Right atrium auricular region (tissue), 2 donors: ENCODE data around the gene SYNE2. TPM values are rescaled to one million over a fixed set of nuclear protein-coding genes. Genes with fewer than 3 reads are reported as not detected.

Experiments used
- DNase-seq: peaks from one replicate; pipeline ENCODE4 v3.0.0-alpha.2; 2019; ENCODE audit warnings: low spot score
- H3K27ac ChIP-seq, 2 donors: fragments of 200-600 bp; sonication (generic); 1 replicate in 1 of 2; 2 replicates in 1 of 2; pipeline ENCODE4 v1.5.1; 2016 to 2019
- H3K27me3 ChIP-seq, 2 donors: fragments of 200-600 bp; sonication (generic); one replicate each; pipeline versions ENCODE4 v1.5.1 to v1.6.0; 2017 to 2019
- H3K36me3 ChIP-seq: fragments of 200-600 bp; sonication (generic); one replicate; pipeline ENCODE4 v1.5.1; 2016
- H3K4me1 ChIP-seq, 2 donors: fragments of 200-600 bp; sonication (generic); one replicate each; pipeline versions ENCODE4 v1.5.1 to v1.6.0; 2017 to 2019
- H3K4me3 ChIP-seq, 2 donors: fragments of 200-600 bp; sonication (generic); 1 replicate in 1 of 2; 2 replicates in 1 of 2; pipeline ENCODE4 v1.5.1; 2017 to 2019; ENCODE audit warnings: mild to moderate bottlenecking in 1 of 2, moderate library complexity in 1 of 2
- H3K9me3 ChIP-seq, 2 donors: fragments of 200-600 bp; sonication (generic); one replicate each; pipeline ENCODE4 v1.5.1; 2019
- CTCF ChIP-seq, 2 donors: fragments of 200-600 bp; sonication (generic); IDR thresholded peaks; one replicate each; pipeline ENCODE4 v1.5.1; 2019; ENCODE audit warnings: antibody characterized with exemption in 2 of 2
- total RNA-seq, 2 donors: library from RNA; depleted of rRNA; stranded (reverse); fragments of >200 nt; gene quantifications; one replicate each; pipeline ENCODE4 v1.1.0, GENCODE V29; 2016

Gene SYNE2
- total RNA-seq, 2 donors from 2014 or later, result 149 to 202 TPM

GRCh38 chr14:64220056-64220455 is 367.3 kb downstream of the SYNE2 start:
- no peak for DNase-seq
- H3K4me3 ChIP-seq, result no peak overlapping the region

GRCh38 chr14:64220466-64220865 is 367.7 kb downstream of the SYNE2 start:
- Histone ChIP-seq H3K27ac (peak overlapping the region; percentile 86 to 90), H3K9me3 (no peaks in the 10 kb centered on the region), H3K4me1 (peaks cover 3 to 52% of the 10 kb centered on the region in 2 donors), H3K4me3 (no peak overlapping the region), H3K36me3 (peaks cover 75% of the 10 kb centered on the region), H3K27me3 (no peaks in the 10 kb centered on the region)
- TF ChIP-seq CTCF (IDR thresholded peaks at IDR 0.05), result no peak
- no peak for DNase-seq

More at GRCh38 chr14:64220056-64220455, 367.3 kb downstream of the SYNE2 start:
- H3K4me1 ChIP-seq, result peaks cover 3 to 55% of the 10 kb centered on the region in 2 donors
- H3K36me3 ChIP-seq, result peaks cover 71% of the 10 kb centered on the region
- TF ChIP-seq CTCF (IDR thresholded peaks at IDR 0.05), result no peak
- no peaks in the 10 kb centered on the region for H3K9me3 ChIP-seq
- peak overlapping the region; percentile 86 to 90 for H3K27ac ChIP-seq
- no peaks in the 10 kb centered on the region for H3K27me3 ChIP-seq

GRCh38 chr14:64221391-64222003 is 368.7 kb downstream of the SYNE2 start:
- Histone ChIP-seq H3K36me3 (peaks cover 78% of the 10 kb centered on the region), H3K4me1 (peaks cover 3 to 45% of the 10 kb centered on the region in 2 donors), H3K4me3 (no peak overlapping the region), H3K27ac (peak overlapping the region; percentile 86 to 90), H3K27me3 (no peaks in the 10 kb centered on the region), H3K9me3 (no peaks in the 10 kb centered on the region)
- DNase-seq, result no peak
- TF ChIP-seq CTCF (IDR thresholded peaks at IDR 0.05), result no peak

DNA sequence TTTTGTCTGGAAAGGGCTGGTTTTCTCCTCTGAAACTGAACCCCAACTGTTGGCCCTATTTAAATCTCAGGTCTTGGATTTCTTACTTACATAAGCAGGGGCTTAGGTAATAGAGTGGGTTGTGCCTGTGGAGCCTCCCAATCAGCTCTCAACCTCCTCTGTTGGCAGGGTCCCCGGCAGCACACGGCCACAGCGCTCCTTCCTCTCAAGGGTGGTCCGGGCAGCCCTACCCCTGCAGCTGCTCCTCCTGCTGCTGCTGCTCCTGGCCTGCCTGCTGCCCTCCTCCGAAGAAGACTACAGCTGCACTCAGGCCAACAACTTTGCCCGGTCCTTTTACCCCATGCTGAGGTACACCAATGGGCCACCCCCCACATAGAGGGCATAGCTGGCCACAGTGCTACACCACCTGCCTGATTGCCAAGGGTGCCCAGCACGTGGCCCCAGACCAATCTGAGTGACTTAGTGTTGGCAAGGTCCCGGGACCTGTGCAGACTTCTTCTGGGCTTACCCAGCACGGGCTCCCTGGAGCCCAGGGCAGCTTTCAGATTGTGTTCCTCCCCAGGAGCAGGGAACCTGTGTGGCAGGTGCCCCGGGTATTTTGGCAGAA is 372.4 kb downstream of the SYNE2 start:
- no peak for TF ChIP-seq CTCF (IDR thresholded peaks at IDR 0.05)
- no peak overlapping the region for H3K4me3 ChIP-seq

GRCh38 chr14:64227856-64228255 is 375.1 kb downstream of the SYNE2 start:
- no peaks in the 10 kb centered on the region for H3K9me3 ChIP-seq
- DNase-seq, result no peak
- H3K27ac ChIP-seq, result no peak overlapping the region
- TF ChIP-seq CTCF (IDR thresholded peaks at IDR 0.05), result no peak
- H3K4me1 ChIP-seq, result no peaks in the 10 kb centered on the region
- H3K36me3 ChIP-seq, result peaks cover 70% of the 10 kb centered on the region
- H3K4me3 ChIP-seq, result no peak overlapping the region
- no peaks in the 10 kb centered on the region for H3K27me3 ChIP-seq

More for the DNA sequence above, 372.4 kb downstream of the SYNE2 start:
- Histone ChIP-seq H3K4me1 (peaks cover 0 to 12% of the 10 kb centered on the region in 2 donors), H3K27me3 (no peaks in the 10 kb centered on the region), H3K27ac (no peak overlapping the region), H3K36me3 (peaks cover 90% of the 10 kb centered on the region), H3K9me3 (no peaks in the 10 kb centered on the region)
- no peak for DNase-seq
